Endodermal cell (in vitro differentiated cells): ENCODE results near the gene AQP12A. TPM values are rescaled to one million over a fixed set of nuclear protein-coding genes. Genes with fewer than 3 reads are reported as not detected.

ENCODE experiments used
- DNase-seq: peaks from one replicate; pipeline ENCODE4 v3.0.0-alpha.2; 2017
- H3K27ac ChIP-seq: 2 replicates; pipeline ENCODE4 v1.5.1; 2013; ENCODE audit warnings: mild to moderate bottlenecking, low read depth, low read length, moderate library complexity
- H3K27me3 ChIP-seq: 2 replicates; pipeline ENCODE4 v1.6.1; 2013; ENCODE audit warnings: mild to moderate bottlenecking, low read length, moderate library complexity; ENCODE audit not compliant: insufficient read depth, control insufficient read depth, poor library complexity, severe bottlenecking
- H3K36me3 ChIP-seq: 2 replicates; pipeline ENCODE4 v1.7.0; 2013; ENCODE audit warnings: mild to moderate bottlenecking, low read length, moderate library complexity; ENCODE audit not compliant: control insufficient read depth, insufficient read depth
- H3K4me1 ChIP-seq: one replicate; pipeline ENCODE4 v1.7.0; 2013; ENCODE audit warnings: low read length; ENCODE audit not compliant: control insufficient read depth, insufficient read depth
- H3K4me3 ChIP-seq: 2 replicates; pipeline ENCODE4 v1.5.1; 2013; ENCODE audit warnings: mild to moderate bottlenecking, low read length, moderate library complexity
- H3K9ac ChIP-seq: 2 replicates; pipeline ENCODE4 v1.6.1; 2013; ENCODE audit warnings: mild to moderate bottlenecking, low read length, moderate library complexity; ENCODE audit not compliant: poor library complexity, severe bottlenecking; ENCODE audit errors: extremely low read depth
- H3K9me3 ChIP-seq: 2 replicates; pipeline ENCODE4 v1.6.1; 2013; ENCODE audit warnings: mild to moderate bottlenecking, low read length, moderate library complexity; ENCODE audit not compliant: control insufficient read depth
- H3K27ac Mint-ChIP-seq: 2 replicates; pipeline ENCODE4 v1.8.0; 2020; ENCODE audit warnings: mixed read lengths
- H3K27me3 Mint-ChIP-seq: 2 replicates; pipeline ENCODE4 v1.8.0; 2021; ENCODE audit warnings: mild to moderate bottlenecking, mixed read lengths; ENCODE audit not compliant: insufficient read depth
- H3K36me3 Mint-ChIP-seq: 2 replicates; pipeline ENCODE4 v1.8.0; 2020; ENCODE audit warnings: low read depth, mixed read lengths
- H3K4me1 Mint-ChIP-seq: 2 replicates; pipeline ENCODE4 v1.8.0; 2020; ENCODE audit warnings: mixed read lengths
- H3K4me3 Mint-ChIP-seq: 2 replicates; pipeline ENCODE4 v1.8.0; 2020; ENCODE audit warnings: mild to moderate bottlenecking, moderate library complexity, mixed read lengths
- H3K9me3 Mint-ChIP-seq: 2 replicates; pipeline ENCODE4 v1.8.0; 2020; ENCODE audit warnings: mild to moderate bottlenecking, mixed read lengths
- CTCF ChIP-seq: fragments of 200-600 bp; sonication (generic); conservative IDR thresholded peaks from 2 replicates; pipeline ENCODE4 v1.5.0; 2021; ENCODE audit warnings: antibody characterized with exemption, mild to moderate bottlenecking
- WGBS, 2 experiments: methylation state at CpG; one replicate each; pipeline versions ENCODE4 v1.1.5 to v1.1.7; 2013; ENCODE audit warnings: missing lambda C conversion rate in 2 of 2, mixed read lengths in 1 of 2; ENCODE audit not compliant: insufficient coverage in 1 of 2, insufficient read length in 1 of 2; 5-methylcytosine and 5-hydroxymethylcytosine counted together
- total RNA-seq, 2 donors: library from RNA; stranded (reverse); fragmentation: NEBNext Ultra II Directional in 1 of 2; extraction: Animal tissue kit (Norgen Biotek cat#: 25700) in 1 of 2; gene quantifications; 2 replicates in 1 of 2; 3 replicates in 1 of 2; pipeline ENCODE4 v1.2.1, GENCODE V29; 2021

AQP12A gene
- total RNA-seq, 2 donors from 2014 or later, result not detected

GRCh38 chr2:240741091-240741490 is 49.4 kb downstream of the AQP12A start:
- H3K27me3 Mint-ChIP-seq, result no peaks in the 10 kb centered on the region
- WGBS, 2 experiments, result 91 to 92% methylated on average over 18 of the region's 18 CpGs
- DNase-seq, result no peak
- no peak overlapping the region for H3K27ac Mint-ChIP-seq
- Histone ChIP-seq H3K4me1 (no peaks in the 10 kb centered on the region), H3K27me3 (no peaks in the 10 kb centered on the region), H3K36me3 (no peaks in the 10 kb centered on the region), H3K9ac (no peak overlapping the region), H3K9me3 (no peaks in the 10 kb centered on the region), H3K27ac (no peak overlapping the region), H3K4me3 (no peak overlapping the region)
- no peak overlapping the region for H3K4me3 Mint-ChIP-seq
- TF ChIP-seq CTCF, result no peak
- H3K36me3 Mint-ChIP-seq, result peaks cover 8% of the 10 kb centered on the region
- no peaks in the 10 kb centered on the region for H3K4me1 Mint-ChIP-seq
- no peaks in the 10 kb centered on the region for H3K9me3 Mint-ChIP-seq

- TF ChIP-seq CTCF, result peak; percentile 55
- no peak overlapping the region for H3K27ac Mint-ChIP-seq
Observed at GRCh38 chr2:240742602-240743095, 51.0 kb downstream of the AQP12A start.

GRCh38 chr2:240745456-240745855 is 53.8 kb downstream of the AQP12A start:
- H3K4me3 Mint-ChIP-seq, result no peak overlapping the region
- Histone ChIP-seq H3K9ac (no peak overlapping the region), H3K4me3 (no peak overlapping the region), H3K9me3 (no peaks in the 10 kb centered on the region), H3K36me3 (peaks cover 8% of the 10 kb centered on the region), H3K27ac (no peak overlapping the region), H3K4me1 (no peaks in the 10 kb centered on the region), H3K27me3 (no peaks in the 10 kb centered on the region)
- no peak for TF ChIP-seq CTCF
- no peaks in the 10 kb centered on the region for H3K27me3 Mint-ChIP-seq
- DNase-seq, result no peak
- peaks cover 7% of the 10 kb centered on the region for H3K36me3 Mint-ChIP-seq
- 95% methylated on average over 9 to 15 of the region's 15 CpGs for WGBS, 2 experiments
- H3K9me3 Mint-ChIP-seq, result no peaks in the 10 kb centered on the region
- no peaks in the 10 kb centered on the region for H3K4me1 Mint-ChIP-seq
- no peak overlapping the region for H3K27ac Mint-ChIP-seq

More at GRCh38 chr2:240742602-240743095, 51.0 kb downstream of the AQP12A start:
- no peaks in the 10 kb centered on the region for H3K27me3 ChIP-seq
- no peaks in the 10 kb centered on the region for H3K9me3 ChIP-seq
- Mint-ChIP-seq H3K4me1 (no peaks in the 10 kb centered on the region), H3K27me3 (no peaks in the 10 kb centered on the region), H3K9me3 (no peaks in the 10 kb centered on the region), H3K4me3 (no peak overlapping the region), H3K36me3 (peaks cover 8% of the 10 kb centered on the region)
- H3K9ac ChIP-seq, result no peak overlapping the region
- DNase-seq, result peak; percentile 61
- WGBS, 2 experiments, result 80 to 90% methylated on average over 1 to 13 of the region's 13 CpGs
- peaks cover 3% of the 10 kb centered on the region for H3K36me3 ChIP-seq
- no peak overlapping the region for H3K27ac ChIP-seq
- H3K4me3 ChIP-seq, result no peak overlapping the region
- no peaks in the 10 kb centered on the region for H3K4me1 ChIP-seq
